ENCODE results near the gene XYLT1. TPM values are rescaled to one million over a fixed set of nuclear protein-coding genes. Genes with fewer than 3 reads are reported as not detected.

The XYLT1 gene
- total and polyA plus RNA-seq, 2 of the 13 experiments (the other 11 are each of a cell fraction or from before 2014, with no cell fraction given), result not detected

GRCh38 chr16:17435318-17435717, 35.4 kb downstream of the XYLT1 start:
- no peak for FAIRE-seq
- no peak overlapping the region for H3K9ac ChIP-seq (ENCODE audit: insufficient read depth, low read depth, low read length)
- H2AFZ ChIP-seq (ENCODE audit: low read length), result no peak overlapping the region
- 42% methylated on average over 5 of the region's 5 CpGs for WGBS (ENCODE audit: low lambda C conversion rate)
- ATAC-seq, result no peak
- DNase-seq (ENCODE audit: low spot score), result no peak
- CTCF ChIA-PET (ENCODE audit: low intra/inter-chr PET ratio, low total read pairs), result no interaction called here
- H3K4me3 ChIP-seq (replicated peaks in 1 of 3; ENCODE audit: insufficient read depth in 1 of 3, low read depth in 2 of 3, low read length in 3 of 3), result no peak overlapping the region
- no peak overlapping the region for H3K27ac ChIP-seq (ENCODE audit: extremely low read length, insufficient read depth, low read length)
- no peak overlapping the region for H3K4me2 ChIP-seq (ENCODE audit: low read depth, low read length)
- H4K20me1 ChIP-seq (ENCODE audit: insufficient read depth, low read length), result no peaks in the 10 kb centered on the region
- no peaks in the 10 kb centered on the region for H3K79me2 ChIP-seq (ENCODE audit: insufficient read depth, low read length)
- POLR2A ChIA-PET, result no interaction called here
- no peaks in the 10 kb centered on the region for H3K9me3 ChIP-seq (ENCODE audit: low read length)
- no TSS peak for BruUV-seq (replicated peaks)
- no peaks in the 10 kb centered on the region for H3K4me1 ChIP-seq (ENCODE audit: insufficient read depth, low read length)
- H3K27me3 ChIP-seq (ENCODE audit: control insufficient read depth in 1 of 2, insufficient read depth in 2 of 2, low read length in 2 of 2), result peaks cover 0 to 25% of the 10 kb centered on the region in 2 experiments; a peak in 2 of 5 replicates
- in situ Hi-C loops (cut with HindIII; ENCODE audit: extremely low pct_ligation_motif_present, low pct_unique_long_range_greater_than_20kb) (no loop called here), intact Hi-C loops (cut with micrococcal nuclease; ENCODE audit: unreplicated experiment) (no loop called here)
- no peaks in the 10 kb centered on the region for H3K36me3 ChIP-seq (replicated peaks in 1 of 2; ENCODE audit: control insufficient read depth in 1 of 2, insufficient read depth in 2 of 2, low read length in 2 of 2)
- TF ChIP-seq ZNF33B (CRISPR knock-in tag; IDR thresholded peaks at IDR 0.05) (no peak), HCFC1 (IDR thresholded peaks at IDR 0.05; ENCODE audit: low read depth, low read length) (no peak), DRAP1 (CRISPR knock-in tag; IDR thresholded peaks at IDR 0.05) (no peak), TAF1 (CRISPR knock-in tag; IDR thresholded peaks at IDR 0.05) (no peak), TBL1XR1 (IDR thresholded peaks at IDR 0.05; ENCODE audit: borderline replicate concordance, low read length, partially characterized antibody) (no peak), ZBTB26 (CRISPR knock-in tag; IDR thresholded peaks at IDR 0.05; ENCODE audit: borderline replicate concordance) (no peak), WIZ (CRISPR knock-in tag; IDR thresholded peaks at IDR 0.05) (no peak), ZSCAN31 (CRISPR knock-in tag; IDR thresholded peaks at IDR 0.05; ENCODE audit: low read depth) (no peak), ZMYM3 (CRISPR knock-in tag; IDR thresholded peaks at IDR 0.05) (no peak), ZNF563 (CRISPR knock-in tag; IDR thresholded peaks at IDR 0.05) (no peak), SMAD9 (CRISPR knock-in tag; IDR thresholded peaks at IDR 0.05) (no peak), PATZ1 (CRISPR knock-in tag; IDR thresholded peaks at IDR 0.05) (no peak)

All from HepG2 (cell line).